ENCODE results near the gene PPM1D.

DNA sequence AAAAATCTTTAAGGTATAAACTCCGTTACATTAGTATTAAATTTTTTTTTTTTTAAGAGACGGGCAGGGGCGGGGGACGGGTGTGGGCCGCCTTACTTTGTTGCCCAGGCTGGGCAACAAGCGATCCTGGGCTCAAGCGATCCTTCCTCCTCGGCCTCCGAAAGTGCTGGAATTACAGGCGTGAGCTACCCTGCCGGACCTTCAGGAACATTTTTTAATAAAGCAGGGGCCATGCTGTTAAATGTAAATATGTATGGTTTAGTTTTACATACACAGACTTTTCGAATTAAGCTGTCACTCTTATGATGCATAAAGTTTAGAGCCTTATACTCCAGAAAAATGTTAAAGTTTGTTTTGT is 2.4 kb downstream of the PPM1D start:
- TF ChIP-seq, protein P1, sequence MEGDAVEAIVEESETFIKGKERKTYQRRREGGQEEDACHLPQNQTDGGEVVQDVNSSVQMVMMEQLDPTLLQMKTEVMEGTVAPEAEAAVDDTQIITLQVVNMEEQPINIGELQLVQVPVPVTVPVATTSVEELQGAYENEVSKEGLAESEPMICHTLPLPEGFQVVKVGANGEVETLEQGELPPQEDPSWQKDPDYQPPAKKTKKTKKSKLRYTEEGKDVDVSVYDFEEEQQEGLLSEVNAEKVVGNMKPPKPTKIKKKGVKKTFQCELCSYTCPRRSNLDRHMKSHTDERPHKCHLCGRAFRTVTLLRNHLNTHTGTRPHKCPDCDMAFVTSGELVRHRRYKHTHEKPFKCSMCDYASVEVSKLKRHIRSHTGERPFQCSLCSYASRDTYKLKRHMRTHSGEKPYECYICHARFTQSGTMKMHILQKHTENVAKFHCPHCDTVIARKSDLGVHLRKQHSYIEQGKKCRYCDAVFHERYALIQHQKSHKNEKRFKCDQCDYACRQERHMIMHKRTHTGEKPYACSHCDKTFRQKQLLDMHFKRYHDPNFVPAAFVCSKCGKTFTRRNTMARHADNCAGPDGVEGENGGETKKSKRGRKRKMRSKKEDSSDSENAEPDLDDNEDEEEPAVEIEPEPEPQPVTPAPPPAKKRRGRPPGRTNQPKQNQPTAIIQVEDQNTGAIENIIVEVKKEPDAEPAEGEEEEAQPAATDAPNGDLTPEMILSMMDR (IDR thresholded peaks at IDR 0.05), result no peak
- TF ChIP-seq POLR2A (IDR thresholded peaks at IDR 0.05; ENCODE audit: low read length), result no peak
- TF ChIP-seq SMC3 (IDR thresholded peaks at IDR 0.05), result no peak
- no peak for TF ChIP-seq FOSL2 (IDR thresholded peaks at IDR 0.05)
- no peak for TF ChIP-seq FOSL2 (CRISPR knock-in tag; IDR thresholded peaks at IDR 0.05)
- no peak for TF ChIP-seq RFX5 (IDR thresholded peaks at IDR 0.05)
- no peak for TF ChIP-seq RARB (CRISPR knock-in tag; IDR thresholded peaks at IDR 0.05)
- TF ChIP-seq HDAC2 (IDR thresholded peaks at IDR 0.05), result no peak
- TF ChIP-seq BHLHE40 (IDR thresholded peaks at IDR 0.05; ENCODE audit: low read depth, low read length), result no peak
- TF ChIP-seq HOXA7 (CRISPR knock-in tag; IDR thresholded peaks at IDR 0.05), result no peak
- TF ChIP-seq, protein P2, sequence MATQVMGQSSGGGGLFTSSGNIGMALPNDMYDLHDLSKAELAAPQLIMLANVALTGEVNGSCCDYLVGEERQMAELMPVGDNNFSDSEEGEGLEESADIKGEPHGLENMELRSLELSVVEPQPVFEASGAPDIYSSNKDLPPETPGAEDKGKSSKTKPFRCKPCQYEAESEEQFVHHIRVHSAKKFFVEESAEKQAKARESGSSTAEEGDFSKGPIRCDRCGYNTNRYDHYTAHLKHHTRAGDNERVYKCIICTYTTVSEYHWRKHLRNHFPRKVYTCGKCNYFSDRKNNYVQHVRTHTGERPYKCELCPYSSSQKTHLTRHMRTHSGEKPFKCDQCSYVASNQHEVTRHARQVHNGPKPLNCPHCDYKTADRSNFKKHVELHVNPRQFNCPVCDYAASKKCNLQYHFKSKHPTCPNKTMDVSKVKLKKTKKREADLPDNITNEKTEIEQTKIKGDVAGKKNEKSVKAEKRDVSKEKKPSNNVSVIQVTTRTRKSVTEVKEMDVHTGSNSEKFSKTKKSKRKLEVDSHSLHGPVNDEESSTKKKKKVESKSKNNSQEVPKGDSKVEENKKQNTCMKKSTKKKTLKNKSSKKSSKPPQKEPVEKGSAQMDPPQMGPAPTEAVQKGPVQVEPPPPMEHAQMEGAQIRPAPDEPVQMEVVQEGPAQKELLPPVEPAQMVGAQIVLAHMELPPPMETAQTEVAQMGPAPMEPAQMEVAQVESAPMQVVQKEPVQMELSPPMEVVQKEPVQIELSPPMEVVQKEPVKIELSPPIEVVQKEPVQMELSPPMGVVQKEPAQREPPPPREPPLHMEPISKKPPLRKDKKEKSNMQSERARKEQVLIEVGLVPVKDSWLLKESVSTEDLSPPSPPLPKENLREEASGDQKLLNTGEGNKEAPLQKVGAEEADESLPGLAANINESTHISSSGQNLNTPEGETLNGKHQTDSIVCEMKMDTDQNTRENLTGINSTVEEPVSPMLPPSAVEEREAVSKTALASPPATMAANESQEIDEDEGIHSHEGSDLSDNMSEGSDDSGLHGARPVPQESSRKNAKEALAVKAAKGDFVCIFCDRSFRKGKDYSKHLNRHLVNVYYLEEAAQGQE (IDR thresholded peaks at IDR 0.05), result no peak
- TF ChIP-seq EP300 (IDR thresholded peaks at IDR 0.05), result no peak

Data from A549 (cell line).